HG02973 (cell line): ENCODE measurements around the gene CDK17.
"Not testable (repeated sequence)": the region's sequence is repeated elsewhere in the genome, so short reads cannot be mapped to it uniquely, and the experiment has no call there.

Source experiments
- ATAC-seq: cut with Tn5 transposase; IDR thresholded peaks from one replicate; pipeline ENCODE4 v1.9.1; 2021; ENCODE audit warnings: moderate library complexity; ENCODE audit not compliant: unreplicated experiment

CDK17 gene

DNA sequence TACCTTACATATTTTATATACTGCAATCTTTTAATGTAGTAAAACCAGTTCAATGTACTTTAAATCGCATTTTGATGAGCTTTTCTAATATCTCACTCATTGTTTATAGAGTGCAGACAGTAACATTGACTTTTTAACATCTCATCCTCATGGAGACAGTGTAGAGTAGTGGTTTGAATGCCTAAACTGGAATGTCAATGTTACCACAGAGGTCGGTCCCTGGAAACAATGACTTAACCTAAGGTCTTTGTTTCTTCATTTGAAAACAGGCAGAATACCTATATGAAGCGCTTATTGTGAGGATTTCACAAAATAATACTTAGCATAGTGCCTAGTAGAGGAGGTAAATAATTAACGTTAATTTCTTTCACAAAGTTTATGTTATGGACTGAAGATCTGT, 5.0 kb downstream of the CDK17 start:
- ATAC-seq = no peak

GRCh38 chr12:96393229-96393628, 7.0 kb downstream of the CDK17 start:
- ATAC-seq = not testable (repeated sequence)

- ATAC-seq = no peak
Measured at GRCh38 chr12:96392397-96392796, 7.8 kb downstream of the CDK17 start.

DNA sequence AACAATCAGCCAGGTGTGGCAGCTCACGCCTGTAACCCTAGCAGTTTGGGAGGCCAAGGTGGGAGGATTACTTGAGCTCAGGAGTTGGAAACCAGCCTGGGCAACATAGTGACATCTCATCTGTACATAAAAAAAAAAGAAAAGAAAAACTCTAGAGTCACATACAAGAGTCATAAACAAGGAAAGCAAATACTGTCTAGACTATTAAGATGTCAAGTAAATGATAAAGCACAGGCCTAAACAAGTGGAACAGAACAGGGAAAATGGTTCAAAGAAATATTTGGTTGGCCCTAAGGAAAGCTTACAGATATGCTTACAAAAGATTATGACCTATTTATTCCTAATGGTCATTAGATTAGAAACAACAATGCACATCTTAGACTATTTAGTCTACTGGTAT, 12.3 kb downstream of the CDK17 start:
- no peak for ATAC-seq

DNA sequence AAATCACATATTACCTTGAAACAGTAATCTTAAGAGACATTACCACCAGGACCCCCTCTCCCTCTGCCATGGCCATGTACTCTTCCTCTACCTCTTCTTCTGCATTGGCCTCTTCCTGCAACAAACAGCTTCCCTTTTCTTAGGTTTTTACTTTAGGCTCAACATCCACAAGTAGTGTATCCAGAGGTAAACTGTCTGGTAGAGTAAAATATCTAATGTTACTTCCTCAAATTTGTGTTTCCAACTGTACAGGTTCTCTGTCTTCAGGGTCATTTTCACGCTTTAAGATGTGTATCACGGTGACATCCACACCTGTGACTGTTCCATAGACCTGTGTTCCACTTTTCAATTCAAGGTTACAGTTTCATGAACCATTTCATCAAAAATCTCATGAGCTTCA, 13.4 kb downstream of the CDK17 start:
- no peak for ATAC-seq

- no peak for ATAC-seq
Measured at GRCh38 chr12:96383991-96384390, 16.2 kb downstream of the CDK17 start.

DNA sequence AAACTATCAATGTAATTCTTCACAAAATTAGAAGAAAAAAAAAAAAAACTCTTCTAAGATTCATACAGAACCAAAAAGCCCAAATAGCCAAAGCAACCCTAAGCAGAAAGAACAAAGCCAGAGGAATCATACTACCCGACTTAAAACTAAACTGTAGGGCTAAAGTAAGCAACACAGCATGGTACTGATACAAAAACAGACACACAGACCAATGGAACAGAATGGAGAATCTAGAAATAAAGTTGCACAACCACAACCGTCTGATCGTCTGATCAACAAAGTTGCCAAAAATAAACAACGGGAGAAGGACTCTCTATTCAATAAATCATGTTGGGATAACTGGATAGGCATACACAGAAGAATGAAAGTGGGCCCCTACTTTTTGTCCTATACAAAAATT, 16.9 kb downstream of the CDK17 start:
- ATAC-seq = no peak

DNA sequence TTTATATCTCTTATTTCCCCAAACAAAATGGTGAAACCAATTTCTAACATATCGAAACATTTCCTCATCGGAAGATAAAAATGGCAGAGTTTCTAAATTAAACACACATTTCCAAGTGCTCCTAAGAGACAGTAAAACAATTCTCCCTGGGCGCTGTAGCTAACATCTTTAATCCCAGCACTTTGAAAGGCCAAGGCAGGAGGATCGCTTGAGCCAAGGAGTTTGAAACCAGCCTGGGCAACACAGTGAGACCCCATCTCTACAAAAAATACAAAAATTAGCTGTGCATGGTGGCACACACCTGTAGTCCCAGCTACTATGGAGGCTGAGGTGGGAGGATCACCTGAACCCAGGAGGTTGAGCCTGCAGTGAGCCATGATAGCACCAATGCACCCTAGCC, 20.5 kb downstream of the CDK17 start:
- ATAC-seq = not testable (repeated sequence)

GRCh38 chr12:96378319-96378718, 21.9 kb downstream of the CDK17 start:
- ATAC-seq = no peak

DNA sequence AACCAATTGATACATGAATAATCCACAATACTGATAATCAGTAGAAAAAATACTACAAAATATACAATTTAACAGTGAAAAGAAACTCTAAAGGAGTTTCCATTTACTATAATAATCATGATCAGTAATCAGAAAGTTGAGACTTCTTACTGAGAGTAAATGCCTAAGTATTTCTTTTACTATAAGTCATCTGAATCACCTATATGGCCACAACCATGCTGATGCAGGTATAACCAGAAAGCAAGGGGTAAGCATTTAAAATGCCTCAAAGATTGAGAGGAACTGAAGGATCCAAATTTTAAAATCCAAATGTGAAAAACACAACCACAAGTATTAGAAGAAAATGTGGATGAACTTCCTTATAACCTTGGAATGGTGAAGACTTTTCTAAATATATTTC, 23.4 kb downstream of the CDK17 start:
- no peak for ATAC-seq

DNA sequence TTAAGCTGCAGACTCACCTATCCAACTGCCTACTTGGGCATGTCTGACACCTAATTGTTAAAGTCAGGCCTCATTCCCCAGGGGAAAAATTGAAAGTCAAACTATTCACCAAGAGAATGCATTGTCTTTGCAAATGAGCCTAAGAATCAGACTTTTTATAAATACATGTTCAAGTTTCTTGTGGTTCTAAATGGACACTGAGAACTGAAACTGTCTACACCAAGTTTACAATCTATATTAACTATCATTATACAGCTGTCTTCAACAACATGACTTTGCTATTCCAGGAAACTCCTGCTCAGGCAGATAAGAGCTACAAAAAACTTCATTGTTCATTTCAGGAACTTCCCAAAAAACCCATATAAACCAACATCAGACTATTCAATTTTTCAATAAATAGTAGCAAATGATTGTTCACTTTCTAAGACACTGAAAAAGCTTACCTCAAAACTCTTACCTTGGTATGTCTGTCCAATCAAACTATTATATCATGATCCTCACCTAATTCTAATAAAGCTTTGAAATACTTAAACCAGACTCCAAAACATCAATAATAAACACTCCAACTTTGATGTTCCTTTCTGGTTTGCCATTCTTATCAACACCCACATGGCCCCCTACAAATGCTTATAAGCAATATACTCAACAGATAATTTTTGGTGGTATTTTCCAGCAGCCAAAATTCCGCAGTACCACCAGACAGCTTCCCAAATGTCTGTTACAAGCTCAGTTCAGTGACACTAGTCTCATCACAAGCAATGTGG, 24.2 kb downstream of the CDK17 start:
- ATAC-seq = peak; percentile 55

GRCh38 chr12:96375170-96375569, 25.1 kb downstream of the CDK17 start:
- ATAC-seq = no peak

DNA sequence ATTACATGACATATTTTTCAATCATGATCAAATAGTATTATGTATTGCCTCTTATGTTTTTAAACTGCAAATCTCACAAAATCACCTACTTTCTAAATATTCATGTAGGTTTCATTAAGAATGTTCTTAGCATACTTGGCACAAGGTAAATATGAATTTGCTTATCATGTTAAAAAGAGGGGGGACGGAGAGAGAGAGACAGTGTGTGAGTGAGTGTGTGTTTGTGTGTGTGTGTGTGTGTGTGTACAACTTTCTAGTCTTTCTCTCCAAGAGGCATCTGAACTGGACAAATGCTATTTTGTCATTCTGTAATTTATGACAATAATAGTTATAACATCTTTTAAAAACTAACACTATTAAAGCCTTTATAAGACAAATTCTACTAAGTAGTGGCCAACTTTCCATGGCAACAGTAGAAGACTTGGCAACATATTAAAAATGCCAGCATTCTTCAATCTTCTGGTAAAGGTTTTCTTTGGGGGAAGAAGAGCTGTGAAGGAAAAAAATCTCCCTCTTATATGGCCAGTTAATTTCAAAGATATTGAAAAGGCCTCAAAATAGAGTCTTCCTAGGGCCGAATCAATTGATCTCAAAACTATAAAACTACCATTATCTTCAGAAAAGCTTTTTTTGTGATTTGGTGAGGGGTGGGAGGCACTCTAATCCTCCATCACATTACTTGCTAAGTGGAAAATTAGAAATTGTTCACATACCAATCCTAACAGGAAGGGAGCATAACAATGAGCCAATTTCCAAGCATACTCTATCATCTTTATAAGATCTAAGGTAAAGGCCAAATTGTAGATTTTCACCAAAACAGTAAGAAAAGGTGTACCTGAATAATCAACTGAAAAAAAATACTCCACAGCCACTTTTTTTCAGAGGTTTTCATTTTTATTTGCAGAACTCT, 28.2 kb downstream of the CDK17 start:
- ATAC-seq = no peak

- ATAC-seq = no peak
Measured at GRCh38 chr12:96371138-96371789, 29.0 kb downstream of the CDK17 start.

DNA sequence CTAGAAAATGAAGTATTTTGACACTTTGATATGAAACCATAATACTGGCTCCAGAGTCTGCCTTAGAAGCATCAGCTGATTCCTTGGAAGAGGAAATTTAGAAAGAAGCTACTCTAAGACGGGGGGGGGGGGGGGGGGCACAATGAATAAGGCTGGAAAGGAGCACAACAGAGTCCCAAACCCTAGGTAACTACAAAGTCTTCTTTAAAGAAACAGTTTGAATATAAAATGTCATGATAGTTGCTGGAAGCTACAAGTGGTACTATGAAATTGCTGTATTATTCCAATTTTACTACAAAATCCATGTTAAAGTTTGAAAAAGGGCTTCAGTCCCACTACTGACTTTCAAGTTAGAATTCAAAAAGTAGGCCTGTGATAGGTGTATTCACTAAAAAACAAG, 31.6 kb downstream of the CDK17 start:
- no peak for ATAC-seq

GRCh38 chr12:96368233-96368632, 32.0 kb downstream of the CDK17 start:
- no peak for ATAC-seq

DNA sequence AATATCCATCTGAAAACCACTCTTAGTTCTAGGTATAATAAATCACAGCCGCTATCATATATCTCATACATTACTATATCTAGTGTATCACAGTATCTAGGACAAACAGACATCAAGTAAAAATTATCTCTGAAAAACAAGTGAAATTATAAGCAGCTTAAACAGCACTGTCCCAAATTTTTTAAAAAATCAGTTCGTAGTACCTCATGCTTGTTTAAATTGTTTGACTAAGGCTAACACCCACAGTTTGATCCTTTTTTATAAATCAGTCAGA, 33.9 kb downstream of the CDK17 start:
- ATAC-seq = no peak

DNA sequence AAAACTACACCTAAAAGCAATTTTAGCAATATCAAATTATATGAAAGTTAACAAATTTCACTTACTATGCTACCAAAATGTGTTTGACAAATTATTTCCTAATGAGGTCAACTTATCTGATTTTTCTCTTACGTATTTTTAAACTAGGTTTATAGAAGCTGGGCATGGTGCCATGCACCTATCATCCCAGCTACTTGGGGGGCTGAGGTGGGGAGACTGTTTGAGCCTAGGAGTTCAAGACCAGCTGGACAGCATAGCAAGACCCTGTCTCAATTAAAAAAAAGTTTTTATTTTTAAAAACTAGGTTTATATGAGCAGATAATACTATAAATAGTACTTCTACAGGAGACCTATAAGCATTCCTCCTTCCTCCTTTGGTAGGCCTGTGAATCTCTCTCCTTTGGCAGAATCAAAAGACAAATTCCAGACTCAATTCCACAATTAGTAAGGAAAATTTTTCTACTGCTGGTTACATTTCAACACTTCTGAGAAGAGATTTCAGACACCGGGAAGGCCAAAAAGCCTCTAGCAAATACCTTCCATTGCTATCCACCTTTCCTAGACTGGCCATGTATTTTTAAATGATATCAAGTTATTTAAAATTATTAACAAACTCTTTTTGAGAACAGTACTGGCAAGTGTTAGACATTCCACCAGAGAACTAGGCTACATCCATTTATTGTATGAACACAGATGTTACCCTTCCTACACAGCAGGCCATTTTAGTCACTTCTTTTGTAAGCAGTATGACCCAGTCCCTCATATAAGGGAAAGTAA, 34.4 kb downstream of the CDK17 start:
- no peak for ATAC-seq

GRCh38 chr12:96364092-96364700, 36.0 kb downstream of the CDK17 start:
- no peak for ATAC-seq

DNA sequence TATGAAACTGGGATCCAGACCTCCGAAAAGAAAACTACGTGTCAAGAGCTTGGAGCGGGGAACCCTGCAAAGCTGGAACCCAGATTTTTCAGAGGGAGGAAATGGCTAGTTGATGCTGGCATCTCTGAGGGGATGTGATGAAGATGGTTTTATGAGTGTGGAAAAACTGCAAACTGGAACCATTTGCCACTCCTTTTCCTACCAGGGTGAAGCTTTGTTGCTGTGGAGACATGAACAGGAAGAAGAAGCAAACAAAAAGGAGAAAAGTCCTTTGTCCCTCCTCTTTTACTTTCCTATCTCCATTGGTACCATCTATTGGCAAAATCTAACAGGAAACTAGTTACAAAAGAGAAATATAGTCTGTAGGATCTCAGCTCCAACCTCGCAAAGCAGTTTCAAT, 39.2 kb downstream of the CDK17 start:
- ATAC-seq = no peak

DNA sequence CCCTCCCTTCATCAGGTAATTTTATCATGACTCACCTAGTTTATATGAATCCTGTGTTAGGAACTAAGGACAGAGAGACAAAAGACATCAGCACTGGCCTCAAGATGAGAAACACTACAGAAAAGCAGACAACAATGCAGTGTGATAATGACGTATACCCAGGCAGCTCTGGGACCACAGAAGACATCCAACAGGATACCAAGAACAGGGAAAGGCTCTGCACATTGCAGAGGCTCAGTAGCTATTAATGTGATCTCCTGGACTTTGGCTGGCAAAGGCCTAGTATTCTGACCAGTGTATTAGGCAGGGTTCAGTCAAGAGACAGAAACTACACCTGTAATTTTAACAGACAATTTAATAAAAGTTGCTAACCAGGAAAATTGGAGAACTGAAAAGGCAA, 39.7 kb downstream of the CDK17 start:
- no peak for ATAC-seq
